Effector CD8-positive, alpha-beta T cell (primary cell): ENCODE measurements around the gene DLG2.
"Not testable (repeated sequence)": the region's sequence is repeated elsewhere in the genome, so short reads cannot be mapped to it uniquely, and the experiment has no call there.

ENCODE experiments used
- DNase-seq: peaks from one replicate; lab custom pipeline; 2025; lab: John Stamatoyannopoulos, UW

The DLG2 gene

DNA sequence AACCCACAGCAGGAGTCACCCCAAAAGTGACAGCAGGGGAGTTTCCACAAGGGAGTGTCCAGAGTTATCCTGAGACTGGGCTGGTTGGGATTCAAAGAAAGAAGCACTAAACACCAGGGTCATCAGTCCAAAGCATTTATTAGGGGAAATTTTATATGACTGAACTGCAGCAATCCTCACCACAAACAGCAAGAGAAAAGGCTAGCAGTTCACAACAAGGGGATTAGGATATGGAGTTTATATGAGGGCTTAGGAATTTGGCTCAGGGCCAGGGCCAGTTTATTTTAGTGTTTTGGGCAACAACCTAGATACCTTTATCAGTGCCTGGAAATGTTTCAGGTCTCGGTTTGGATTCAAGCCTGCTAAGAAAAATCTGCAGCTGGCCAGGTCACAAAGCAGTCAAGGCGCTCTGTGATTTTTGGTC is 16.1 kb upstream of the DLG2 start:
- DNase-seq: no peak

DNA sequence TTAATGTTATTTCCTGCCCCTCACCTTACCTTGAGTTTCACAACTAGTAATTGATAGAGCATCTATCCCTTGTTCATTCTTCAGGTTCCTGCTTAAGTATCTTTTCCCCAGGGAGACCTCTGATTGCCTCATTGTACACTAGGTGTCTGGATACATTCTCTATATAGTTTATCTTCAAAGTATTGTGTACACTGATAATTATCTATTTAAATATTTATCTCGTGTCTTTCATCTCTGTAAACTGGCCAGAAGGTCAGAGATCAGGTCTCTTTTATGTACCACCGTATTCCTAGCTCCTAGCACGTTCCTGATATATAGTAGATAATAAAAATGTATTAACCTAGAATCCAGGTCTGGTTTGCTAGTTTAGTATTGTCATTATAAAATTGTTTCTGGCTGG is 7.6 kb upstream of the DLG2 start:
- DNase-seq: no peak

DNA sequence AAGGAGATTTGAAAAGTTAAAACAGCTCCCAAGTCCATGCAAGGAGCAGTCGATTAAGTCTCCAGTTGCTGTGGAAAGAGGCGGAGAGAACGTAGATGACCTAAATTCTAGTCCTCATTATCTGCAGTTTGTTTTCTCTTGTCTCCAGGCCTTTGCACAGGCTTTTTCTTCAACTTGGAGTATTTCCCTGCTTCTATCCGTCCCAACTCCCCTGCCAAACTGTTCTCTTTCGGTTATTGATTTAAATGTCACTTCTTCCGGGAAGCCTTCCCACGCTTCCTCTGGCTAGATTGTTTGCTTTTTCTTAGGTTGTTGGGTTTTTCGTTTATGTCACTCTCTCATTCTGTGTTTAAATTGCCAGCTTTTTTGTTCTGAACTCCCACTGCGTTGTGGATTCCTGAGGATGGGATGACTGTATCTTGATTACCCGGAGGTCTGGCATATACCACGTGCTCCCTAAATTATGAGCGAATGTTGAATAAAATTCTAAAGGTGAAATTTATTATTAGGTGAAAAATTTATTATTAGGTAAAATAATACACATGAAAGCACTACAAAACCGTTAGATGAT is 1.7 kb upstream of the DLG2 start:
- no peak for DNase-seq

DNA sequence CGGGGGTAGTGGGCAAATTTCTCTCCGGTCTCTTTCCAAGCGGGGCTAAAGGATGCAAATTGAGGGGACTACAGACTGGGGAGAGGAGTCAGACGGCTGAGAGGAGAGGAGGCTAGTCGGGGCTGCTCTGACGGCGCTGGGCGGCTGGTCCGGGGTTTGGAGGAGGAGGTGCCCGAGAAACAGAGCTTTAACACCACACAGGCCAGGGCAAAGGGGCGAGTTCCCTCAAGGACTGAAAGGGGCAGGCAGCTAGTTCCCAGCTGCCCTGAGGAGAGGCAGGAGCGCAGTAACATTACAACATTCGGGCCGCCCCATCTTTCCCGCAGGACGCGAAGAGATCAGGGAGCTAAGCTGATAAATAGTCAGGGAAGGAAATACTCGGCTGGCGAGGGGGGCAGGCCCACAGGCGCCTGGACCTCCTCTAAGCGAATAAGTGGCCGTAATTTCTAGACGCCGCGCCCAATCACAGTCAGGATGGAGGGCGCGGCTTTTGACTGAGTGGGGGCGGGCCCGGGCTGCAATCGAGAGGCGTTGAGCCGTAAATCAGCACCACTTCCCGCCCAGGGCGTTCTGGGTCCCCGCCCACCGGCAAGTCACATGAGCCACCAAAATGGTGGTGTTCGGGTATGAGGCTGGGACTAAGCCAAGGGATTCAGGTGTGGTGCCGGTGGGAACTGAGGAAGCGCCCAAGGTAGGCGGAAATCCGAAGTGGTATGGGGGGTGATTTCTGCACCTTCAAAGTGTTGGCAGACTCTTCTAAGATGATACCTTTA is 1.0 kb upstream of the DLG2 start, which contains the start of gene TMEM126B:
Gene TMEM126B (plus strand): TSS at position 596 of the 773 bp plus-strand sequence. CDS start 15 bp downstream, at position 611.
- peak; percentile 92 for DNase-seq

DNA sequence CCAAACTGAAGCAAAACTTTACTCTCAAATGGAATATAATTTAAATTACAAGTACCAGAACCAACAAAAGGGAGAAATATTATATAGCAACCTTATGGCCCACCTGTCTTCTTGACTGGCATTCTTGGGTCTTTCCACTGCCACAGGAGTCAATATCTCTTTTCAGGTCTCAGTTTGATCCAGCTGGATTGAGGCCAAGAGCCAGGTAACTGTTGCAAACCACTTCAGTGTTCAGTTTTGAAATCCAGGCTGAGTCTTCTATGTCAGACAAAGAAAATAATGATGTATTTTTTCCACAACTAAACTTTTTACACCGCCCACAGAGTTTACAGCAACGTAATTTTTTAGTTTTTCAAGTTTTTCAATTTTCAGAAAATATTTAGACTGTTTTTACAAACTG is 648 bp downstream of the DLG2 start:
- no peak for DNase-seq

DNA sequence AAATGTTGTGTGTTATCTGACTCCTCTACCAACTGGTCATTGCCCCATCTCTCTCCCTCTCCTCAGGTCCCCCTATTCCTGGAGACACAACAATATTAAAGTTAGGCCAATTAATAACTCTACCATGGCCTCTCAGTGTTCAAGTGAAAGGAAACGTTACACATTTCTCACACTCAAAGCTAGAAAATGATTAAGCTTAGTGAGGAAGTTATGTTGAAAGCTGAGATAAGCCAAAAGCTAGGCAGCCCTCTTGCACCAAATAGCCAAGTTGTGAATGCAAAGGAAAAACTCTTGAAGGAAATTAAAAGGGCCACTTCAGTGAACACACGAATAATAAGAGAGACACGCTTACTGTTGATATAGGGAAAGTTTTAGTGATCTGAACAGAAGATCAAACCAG is 6.9 kb downstream of the DLG2 start:
- no peak for DNase-seq

DNA sequence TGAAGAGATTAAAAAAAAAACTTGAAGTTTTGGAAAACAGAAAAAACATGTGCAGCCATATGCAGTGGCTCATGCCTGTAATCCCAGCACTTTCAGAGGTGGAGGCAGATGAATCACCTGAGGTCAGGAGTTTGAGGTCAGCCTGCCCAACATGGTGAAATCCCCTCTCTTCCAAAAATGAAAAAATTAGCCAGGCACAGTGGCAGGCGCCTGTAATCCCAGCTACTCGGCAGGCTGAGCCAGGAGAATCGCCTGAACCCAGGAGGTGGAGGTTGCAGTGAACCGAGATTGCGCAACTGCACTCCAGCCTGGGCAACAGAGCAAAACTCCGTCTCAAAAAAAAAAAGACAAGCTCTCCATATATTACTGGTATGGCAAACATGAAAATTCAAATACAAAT is 7.6 kb downstream of the DLG2 start:
- no peak for DNase-seq

DNA sequence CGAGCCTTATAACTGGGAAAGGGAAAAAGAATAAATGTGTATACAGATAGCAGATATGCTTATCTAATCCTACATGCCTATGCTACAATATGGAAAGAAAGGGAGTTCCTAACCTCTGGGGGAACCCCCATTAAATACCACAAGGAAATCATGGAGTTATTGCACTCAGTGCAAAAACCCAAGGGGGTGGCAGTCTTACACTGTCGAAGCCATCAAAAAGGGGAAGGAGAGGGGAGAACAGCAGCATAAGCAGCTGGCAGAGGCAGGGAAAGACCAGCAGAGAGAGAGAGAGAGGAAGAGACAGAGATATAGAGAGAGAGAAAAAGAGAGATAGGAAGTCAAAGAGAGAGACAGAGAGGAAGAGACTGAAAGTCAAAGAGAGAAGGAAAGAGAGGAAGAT is 15.5 kb downstream of the DLG2 start:
- not testable (repeated sequence) for DNase-seq

DNA sequence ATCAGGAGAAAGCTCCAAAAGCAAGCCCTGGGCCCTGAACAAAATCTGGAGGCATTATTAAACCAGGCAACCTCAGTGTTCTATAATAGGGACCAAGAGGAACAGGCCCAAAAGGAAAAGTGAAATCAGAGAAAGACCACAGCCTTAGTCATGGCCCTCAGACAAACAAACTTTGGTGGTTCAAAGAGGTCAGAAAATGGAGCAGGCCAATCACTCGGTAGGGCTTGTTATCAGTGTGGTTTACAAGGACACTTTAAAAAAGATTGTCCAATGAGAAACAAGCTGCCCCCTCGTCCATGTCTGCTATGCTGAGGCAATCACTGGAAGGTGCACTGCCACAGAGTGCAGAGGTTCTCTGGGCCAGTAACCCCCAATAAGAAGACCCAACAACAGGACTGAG is 17.9 kb downstream of the DLG2 start:
- DNase-seq: not testable (repeated sequence)

DNA sequence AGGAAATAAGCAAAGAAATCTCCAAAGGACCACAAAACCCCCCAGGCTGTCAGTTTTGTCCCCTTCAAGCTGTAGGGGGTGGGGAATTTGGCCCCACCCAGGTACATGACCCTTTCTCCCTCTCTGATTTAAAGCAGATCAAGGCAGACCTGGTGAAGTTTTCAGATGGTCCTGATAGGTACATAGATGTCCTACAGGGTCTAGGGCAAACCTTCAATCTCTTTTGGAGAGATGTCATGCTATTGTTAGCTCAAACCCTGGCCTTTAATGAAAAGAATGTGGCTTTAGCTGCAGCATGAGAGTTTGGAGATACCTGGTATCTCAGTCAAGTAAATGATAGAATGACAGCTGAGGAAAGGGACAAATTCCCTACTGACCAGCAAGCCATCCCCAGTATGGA is 18.5 kb downstream of the DLG2 start:
- not testable (repeated sequence) for DNase-seq

DNA sequence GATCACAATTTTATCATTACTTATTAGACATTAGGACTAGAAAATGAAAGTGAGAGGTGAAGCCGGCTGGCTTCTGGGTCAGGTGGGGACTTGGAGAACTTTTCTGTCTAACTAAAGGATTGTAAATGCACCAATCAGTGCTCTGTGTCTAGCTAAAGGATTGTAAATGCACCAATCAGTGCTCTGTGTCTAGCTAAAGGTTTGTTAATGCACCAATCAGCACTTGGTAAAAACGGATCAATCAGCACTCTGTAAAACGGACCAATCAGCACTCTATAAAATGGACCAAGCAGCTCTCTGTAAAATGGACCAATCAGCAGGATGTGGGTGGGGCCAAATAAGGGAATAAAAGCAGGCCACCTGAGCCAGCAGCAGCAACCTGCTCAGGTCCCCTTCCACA is 20.9 kb downstream of the DLG2 start:
- not testable (repeated sequence) for DNase-seq

DNA sequence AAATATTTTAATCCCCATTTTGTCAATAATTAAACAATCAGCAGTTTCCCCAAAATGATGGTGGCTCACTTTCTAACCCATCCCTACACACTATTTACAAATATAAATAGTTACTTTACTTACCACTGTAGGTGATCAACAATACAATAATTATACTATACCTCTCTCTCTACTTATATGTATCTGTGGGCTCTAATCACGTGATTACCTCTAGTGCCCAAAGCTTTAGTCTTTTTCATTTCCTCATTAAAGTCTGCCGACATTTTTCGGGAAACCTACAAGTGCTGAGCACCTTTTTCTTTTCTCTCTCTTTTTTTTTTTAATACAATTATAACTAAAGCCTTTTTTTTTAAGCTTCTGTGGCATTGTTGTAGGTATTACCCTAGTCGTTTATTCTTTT is 23.9 kb downstream of the DLG2 start:
- DNase-seq: no peak

DNA sequence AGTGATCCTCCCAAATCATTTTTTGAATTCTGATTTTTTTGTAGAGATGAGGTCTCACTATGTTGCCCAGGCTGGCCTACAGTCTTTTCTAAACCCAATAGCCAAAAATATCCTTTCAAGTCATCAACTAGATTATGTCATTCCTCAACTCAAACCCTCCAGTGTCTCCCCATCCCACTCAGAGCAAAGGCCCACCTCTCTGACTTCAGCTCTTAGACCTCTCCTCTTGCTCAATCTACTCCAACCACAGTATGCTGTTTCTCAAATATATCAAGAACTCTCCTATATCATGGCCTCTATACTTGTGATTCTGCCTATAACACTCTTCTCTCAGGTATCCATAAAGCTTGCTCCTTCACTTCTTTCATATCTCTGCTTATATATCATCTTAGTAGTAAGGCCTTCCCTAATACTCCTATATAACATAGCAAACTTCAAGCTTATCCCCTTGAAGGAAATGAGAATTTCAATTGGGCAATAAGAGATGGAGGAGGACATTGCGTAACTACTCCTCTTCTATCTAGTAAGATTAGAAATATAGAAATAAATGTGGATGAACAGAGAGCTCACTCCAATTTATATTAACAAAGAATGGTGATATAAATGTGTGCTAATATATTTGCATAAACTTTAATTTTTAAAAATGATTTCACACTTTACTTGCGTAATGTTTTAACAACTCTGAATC is 24.5 kb downstream of the DLG2 start:
- no peak for DNase-seq

DNA sequence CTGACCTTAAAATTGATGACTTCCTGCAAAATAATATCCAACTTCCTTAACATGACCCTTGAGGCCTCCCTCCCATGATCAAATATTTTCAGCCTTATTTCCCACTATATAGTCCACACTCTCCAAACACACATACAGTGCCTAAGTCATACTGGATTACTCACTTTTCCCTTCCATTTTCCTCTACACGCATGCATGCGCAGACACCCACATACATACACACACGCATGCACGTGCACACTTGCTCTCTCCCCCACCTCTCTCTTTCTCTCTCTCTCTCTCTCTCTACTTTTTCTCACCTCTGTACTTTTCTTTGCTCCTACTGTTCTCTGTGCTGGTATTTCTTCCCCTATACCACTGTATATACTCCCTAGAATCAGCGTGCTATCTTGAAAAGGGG is 28.1 kb downstream of the DLG2 start:
- no peak for DNase-seq

DNA sequence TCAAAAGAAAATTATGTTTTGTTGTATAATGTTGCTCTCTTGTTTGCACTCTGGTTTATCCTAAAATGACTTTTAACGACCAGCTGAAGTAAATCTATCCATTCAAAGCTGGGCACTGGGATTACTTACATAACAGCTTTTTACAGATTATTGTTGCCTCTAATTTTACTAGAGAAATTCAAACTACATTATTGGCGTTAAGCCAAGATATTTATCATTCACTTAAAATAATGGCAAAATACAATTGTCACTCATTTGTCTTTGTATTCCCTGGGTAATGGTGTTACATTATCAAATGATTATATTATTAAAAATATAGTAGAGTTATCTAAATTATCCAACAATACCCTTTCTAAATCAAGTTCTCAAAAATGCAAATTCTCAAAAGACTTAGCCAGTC is 30.3 kb downstream of the DLG2 start:
- DNase-seq: no peak

DNA sequence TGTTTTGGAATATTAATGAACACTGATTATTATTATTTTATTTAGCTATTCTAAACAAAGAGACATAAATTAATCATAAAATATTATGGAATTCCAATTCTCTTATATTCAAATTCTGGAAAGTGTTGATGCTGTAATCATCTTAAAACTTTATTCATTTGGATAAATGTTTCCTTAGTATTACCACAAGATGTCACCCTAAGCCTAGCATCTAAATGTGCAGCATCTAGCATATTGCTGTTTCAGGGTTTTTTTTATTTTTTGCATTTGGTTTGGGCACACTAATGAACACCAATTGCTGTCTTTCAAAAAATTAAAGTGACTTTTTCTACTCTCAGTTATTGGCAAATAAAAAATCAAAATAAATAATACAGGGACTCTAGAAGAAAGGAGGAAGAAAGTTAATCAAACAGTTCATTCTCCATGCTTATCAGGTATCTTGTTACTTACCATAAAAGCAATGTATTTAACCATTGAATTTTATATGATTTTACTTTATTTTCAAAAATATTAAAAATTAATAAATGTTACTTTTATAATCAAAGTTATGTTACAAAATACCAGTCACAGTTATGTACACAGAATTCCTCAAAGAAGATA is 31.8 kb downstream of the DLG2 start:
- no peak for DNase-seq

DNA sequence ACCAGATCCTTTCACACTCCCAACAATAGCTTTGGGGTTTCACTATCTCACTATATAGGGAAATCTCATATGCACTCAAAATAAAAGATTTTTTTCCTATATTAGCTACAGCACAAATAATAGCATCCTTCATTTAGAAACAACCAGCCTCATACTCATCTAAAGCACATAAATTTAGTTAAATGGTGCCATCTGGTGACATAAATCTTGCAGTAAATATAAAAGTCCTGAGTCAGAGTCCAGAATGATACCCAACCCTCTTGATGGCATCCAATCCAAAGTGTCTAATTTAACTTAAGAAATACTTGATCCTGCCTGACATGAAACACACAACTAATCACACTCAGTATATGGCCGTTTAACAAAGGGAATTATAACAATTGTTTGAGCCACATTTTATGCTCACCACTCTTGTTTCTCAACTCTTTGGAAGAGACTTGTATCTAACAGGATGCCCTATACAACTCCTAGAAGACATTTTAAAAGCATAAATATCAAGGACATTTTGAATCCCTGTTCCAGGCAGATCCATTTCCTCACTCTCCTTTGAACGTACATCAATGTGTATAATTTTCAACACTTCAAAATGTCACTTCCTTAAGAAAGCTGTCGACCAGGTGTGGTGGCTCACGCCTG is 36.2 kb downstream of the DLG2 start:
- no peak for DNase-seq

DNA sequence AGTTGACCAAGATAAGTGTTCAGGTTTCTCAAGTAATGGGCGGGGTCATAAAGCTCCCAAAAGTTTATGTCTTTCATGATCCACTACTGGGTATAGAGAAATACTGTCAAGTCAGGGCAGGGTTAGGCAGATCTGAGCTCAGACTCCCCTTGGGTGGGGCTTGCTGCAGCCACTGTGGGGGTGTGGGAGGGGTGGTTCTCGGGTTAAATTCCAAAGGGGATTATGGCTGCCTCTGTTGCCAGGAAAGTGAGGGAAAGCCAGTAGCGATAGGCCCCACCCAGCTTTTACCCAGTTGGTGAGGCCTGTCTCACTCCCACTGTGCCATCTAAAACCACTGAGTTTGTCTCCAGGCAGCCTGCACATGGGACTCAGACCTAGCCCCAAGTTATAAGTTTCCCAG is 37.8 kb downstream of the DLG2 start:
- DNase-seq: no peak

DNA sequence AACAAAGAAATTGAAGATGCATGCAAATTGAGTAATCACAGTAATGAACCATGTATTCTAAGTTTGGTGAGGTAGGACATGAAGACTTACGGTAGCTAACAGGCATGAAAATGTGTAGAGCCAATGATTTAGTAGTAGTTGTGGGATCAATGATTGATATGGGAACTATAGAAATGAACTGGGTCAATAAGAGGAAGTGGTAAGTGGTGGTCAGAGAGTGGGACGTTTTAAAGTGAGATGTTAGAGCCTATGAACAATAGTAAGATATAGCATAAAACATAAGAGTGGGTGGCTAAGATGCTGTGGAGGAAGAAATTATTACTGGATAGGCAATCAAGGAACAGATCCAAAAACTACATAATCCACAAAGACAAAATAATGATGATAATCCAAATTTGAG is 45.0 kb downstream of the DLG2 start:
- DNase-seq: no peak

DNA sequence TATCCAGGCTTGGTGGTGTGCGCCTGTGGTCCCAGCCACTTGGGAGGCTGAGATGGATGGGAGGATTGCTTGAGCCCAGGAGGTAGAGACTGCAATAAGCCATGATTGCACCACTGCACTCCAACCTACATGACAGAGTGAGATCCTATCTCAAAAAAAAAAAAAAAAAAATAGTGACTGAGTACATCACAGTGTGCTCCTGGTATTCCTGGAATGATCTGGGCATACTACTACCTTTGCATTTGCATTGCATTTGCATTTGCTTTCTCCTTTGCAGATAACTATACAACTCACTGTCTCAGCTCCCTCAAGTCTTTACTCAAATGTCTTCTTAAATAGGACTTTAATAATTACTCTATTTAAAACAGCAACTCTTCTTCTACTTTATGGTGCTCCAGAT is 51.8 kb downstream of the DLG2 start:
- DNase-seq: no peak

DNA sequence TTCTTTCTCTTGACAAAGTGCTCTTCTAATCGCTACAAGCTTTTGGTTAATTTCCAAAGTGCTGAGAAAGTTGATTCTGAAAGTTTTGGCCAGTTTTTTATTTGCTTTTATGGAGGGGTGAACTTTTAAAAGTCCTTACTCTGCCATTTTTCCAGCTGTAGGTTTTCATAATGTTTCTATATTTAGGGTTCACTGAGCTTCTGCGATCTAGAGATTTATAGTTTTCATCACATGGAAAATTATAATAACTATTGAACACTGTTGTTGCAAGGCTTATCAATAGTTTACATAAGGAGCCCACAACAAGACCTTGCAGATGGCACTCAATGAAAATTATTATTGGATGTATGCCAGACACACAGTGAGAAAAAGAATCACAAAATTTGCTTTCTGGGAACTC is 55.1 kb downstream of the DLG2 start:
- DNase-seq: no peak

DNA sequence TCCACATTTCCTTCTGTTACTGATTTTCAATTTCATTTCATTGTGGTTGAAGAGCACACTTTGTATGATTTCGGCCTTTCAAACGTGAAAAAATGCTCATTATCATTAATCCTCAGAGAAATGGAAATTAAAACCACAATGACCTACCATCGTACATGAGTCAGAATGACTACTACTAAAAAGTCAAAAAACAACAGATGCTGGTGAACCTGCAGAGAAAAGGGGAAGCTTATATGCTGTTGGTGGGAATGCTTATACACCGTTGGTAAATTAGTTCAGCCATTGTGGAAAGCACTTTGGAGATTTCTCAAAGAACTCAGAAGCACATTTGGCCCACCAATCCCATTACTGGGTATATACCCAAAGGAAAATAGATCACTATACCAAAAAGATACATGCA is 57.6 kb downstream of the DLG2 start:
- no peak for DNase-seq
